HCT116 (cell line): ENCODE data around the gene CUL5. TPM values are rescaled to one million over a fixed set of nuclear protein-coding genes. Genes with fewer than 3 reads are reported as not detected.

Experiments used
- ATAC-seq: fragments of 200-7000 bp; cut with Tn5 transposase; 2 replicates; pipeline ENCODE4 v1.9.1; 2020; ENCODE audit warnings: mild to moderate bottlenecking, moderate library complexity
- BruUV-seq: library from RNA; stranded (reverse); fragments of 400-500 nt; replicated peaks from 2 replicates; lab custom pipeline; 2021; lab: Mats Ljungman, UMichigan
- CTCF ChIA-PET: fragments of 300-600 bp; sonication (Branson Sonifier 250); formaldehyde crosslinking; loops from one replicate; lab custom pipeline; 2021; ENCODE audit warnings: antibody characterized with exemption; lab: Charles Lee
- POLR2A ChIA-PET: fragments of 300-600, 350-600 bp; sonication (Branson Sonifier 250); formaldehyde crosslinking; loops from one replicate; lab custom pipeline; 2021; ENCODE audit warnings: antibody characterized with exemption; lab: Charles Lee
- RAD21 ChIA-PET, 2 experiments: fragments of 300-600 bp; sonication (Branson Sonifier 250); formaldehyde crosslinking; loops; one replicate each; lab custom pipeline; 2023; ENCODE audit warnings: low total read pairs in 2 of 2; ENCODE audit not compliant: uncharacterized antibody in 2 of 2, unreplicated experiment in 2 of 2, low non-redundant PET in 1 of 2; lab: Charles Lee
- DNase-seq: peaks from one replicate; pipeline ENCODE4 v3.0.0-alpha.2; 2010; ENCODE audit warnings: low read depth, low spot score
- H2AFZ ChIP-seq: fragments of 200-600 bp; shearing (Covaris generic), sonication (generic); 2 replicates; pipeline ENCODE4 v1.6.1; 2017; ENCODE audit warnings: low read depth, mixed run types, mixed read lengths, antibody characterized with exemption, low read length; ENCODE audit not compliant: poor library complexity, severe bottlenecking
- H3K27ac ChIP-seq: 2 replicates; pipeline ENCODE4 v1.5.1; 2012; ENCODE audit warnings: low read depth, low read length
- H3K27me3 ChIP-seq: fragments of 200-600 bp; sonication (generic); 2 replicates; pipeline ENCODE4 v1.6.1; 2016; ENCODE audit warnings: mixed run types, low read length, mixed read lengths; ENCODE audit not compliant: insufficient read depth
- H3K36me3 ChIP-seq, 2 experiments: fragments of 200-500 bp in 1 of 2; fragments of 200-600 bp in 1 of 2; sonication (Bioruptor generic) in 1 of 2; sonication (generic) in 1 of 2; 2 replicates each; pipeline versions ENCODE4 v1.5.1 to v1.6.1; 2014 to 2016; ENCODE audit warnings: low read length in 2 of 2, inconsistent platforms in 1 of 2, mixed read lengths in 1 of 2, mixed run types in 1 of 2; ENCODE audit not compliant: insufficient read depth in 2 of 2, control insufficient read depth in 1 of 2
- H3K4me1 ChIP-seq, 2 experiments: fragments of 200-600 bp in 1 of 2; sonication (generic) in 1 of 2; 2 replicates each; pipeline versions ENCODE4 v1.5.1 to v1.6.1; 2012 to 2017; ENCODE audit warnings: low read length in 2 of 2, inconsistent platforms in 1 of 2, mild to moderate bottlenecking in 1 of 2, mixed read lengths in 1 of 2, mixed run types in 1 of 2, moderate library complexity in 1 of 2; ENCODE audit not compliant: insufficient read depth in 2 of 2, control insufficient read depth in 1 of 2
- H3K4me2 ChIP-seq: fragments of 200-600 bp; sonication (generic); 2 replicates; pipeline ENCODE4 v1.6.1; 2017; ENCODE audit warnings: mixed run types, low read length, mixed read lengths
- H3K4me3 ChIP-seq, 2 experiments: fragments of 200-600 bp in 1 of 2; sonication (generic) in 1 of 2; replicated peaks in 1 of 2; 2 replicates each; pipeline ENCODE4 v1.5.1; 2011 to 2016; ENCODE audit warnings: low read length in 2 of 2, control low read depth in 1 of 2, low read depth in 1 of 2, mild to moderate bottlenecking in 1 of 2, mixed read lengths in 1 of 2, mixed run types in 1 of 2
- H3K79me2 ChIP-seq: fragments of 200-600 bp; sonication (generic); 2 replicates; pipeline ENCODE4 v1.6.1; 2017; ENCODE audit warnings: mild to moderate bottlenecking, mixed run types, low read length, moderate library complexity, mixed read lengths; ENCODE audit not compliant: insufficient read depth
- H3K9ac ChIP-seq: fragments of 200-600 bp; sonication (generic); 2 replicates; pipeline ENCODE4 v1.6.1; 2016; ENCODE audit warnings: low read length, mixed read lengths
- H3K9me2 ChIP-seq: fragments of 200-600 bp; sonication (generic), shearing (Covaris generic); 2 replicates; pipeline ENCODE4 v1.6.1; 2017; ENCODE audit warnings: mixed run types, mild to moderate bottlenecking, moderate library complexity; ENCODE audit not compliant: insufficient read depth
- H3K9me3 ChIP-seq, 2 experiments: fragments of 200-500 bp in 1 of 2; fragments of 200-600 bp in 1 of 2; sonication (Bioruptor generic) in 1 of 2; sonication (generic) in 1 of 2; 2 replicates each; pipeline ENCODE4 v1.6.1; 2014 to 2017; ENCODE audit warnings: low read length in 2 of 2, mixed read lengths in 2 of 2, inconsistent platforms in 1 of 2, low read depth in 1 of 2, mild to moderate bottlenecking in 1 of 2, mixed run types in 1 of 2, moderate library complexity in 1 of 2; ENCODE audit not compliant: control insufficient read depth in 1 of 2, insufficient read depth in 1 of 2
- H4K20me1 ChIP-seq: fragments of 200-600 bp; sonication (generic), shearing (Covaris generic); 2 replicates; pipeline ENCODE4 v1.6.1; 2017; ENCODE audit warnings: mixed run types, mild to moderate bottlenecking, moderate library complexity; ENCODE audit not compliant: insufficient read depth
- EGR1 ChIP-seq: IDR thresholded peaks from 2 replicates; pipeline ENCODE4 v1.6.1; 2012; ENCODE audit warnings: low read depth
- ELF1 ChIP-seq: IDR thresholded peaks from 2 replicates; pipeline ENCODE4 v1.6.1; 2012; ENCODE audit warnings: low read depth, borderline replicate concordance
- EZH2 ChIP-seq: fragments of 200-600 bp; sonication (generic); IDR thresholded peaks from 2 replicates; pipeline ENCODE4 v1.6.1; 2017; ENCODE audit warnings: antibody characterized with exemption, mixed run types
- EZH2phosphoT487 ChIP-seq: fragments of 200-600 bp; IDR thresholded peaks from 2 replicates; pipeline ENCODE4 v1.6.1; 2018; ENCODE audit warnings: antibody characterized with exemption, borderline replicate concordance
- FOSL1 ChIP-seq: IDR thresholded peaks from 2 replicates; pipeline ENCODE4 v1.6.1; 2012; ENCODE audit warnings: low read depth
- POLR2A ChIP-seq: IDR thresholded peaks from 2 replicates; pipeline ENCODE4 v1.7.0; 2011; ENCODE audit warnings: borderline replicate concordance; ENCODE audit not compliant: insufficient read depth, insufficient read length; ENCODE audit errors: extremely low read depth
- POLR2AphosphoS5 ChIP-seq: IDR thresholded peaks from 2 replicates; pipeline ENCODE4 v1.6.1; 2011; ENCODE audit warnings: mild to moderate bottlenecking, low read depth, low read length, moderate library complexity
- RAD21 ChIP-seq: IDR thresholded peaks from 2 replicates; pipeline ENCODE4 v1.6.1; 2012; ENCODE audit warnings: low read depth, mild to moderate bottlenecking
- SIN3A ChIP-seq: IDR thresholded peaks from 2 replicates; pipeline ENCODE4 v1.6.1; 2012; ENCODE audit warnings: low read depth
- SP1 ChIP-seq: IDR thresholded peaks from 2 replicates; pipeline ENCODE4 v1.6.1; 2012; ENCODE audit warnings: low read depth
- SRF ChIP-seq: IDR thresholded peaks from 2 replicates; pipeline ENCODE4 v1.6.1; 2012; ENCODE audit warnings: low read depth
- YY1 ChIP-seq: IDR thresholded peaks from 2 replicates; pipeline ENCODE4 v1.6.1; 2011; ENCODE audit warnings: low read length, low read depth, moderate library complexity, mild to moderate bottlenecking; ENCODE audit not compliant: insufficient replicate concordance; ENCODE audit errors: extremely low read depth
- ZNF274 ChIP-seq: fragments of 200-500 bp; sonication (Bioruptor generic); IDR thresholded peaks from 2 replicates; pipeline ENCODE4 v1.6.1; 2014; ENCODE audit warnings: mild to moderate bottlenecking, low read depth, low read length, inconsistent platforms
- intact Hi-C: fragments of 100-400 bp; cut with micrococcal nuclease; formaldehyde crosslinking; loops from 2 replicates; pipeline ENCODE4 v1.10.0; 2022
- total RNA-seq: library from RNA; stranded (reverse); gene quantifications from one replicate; pipeline ENCODE4 v1.2.1, GENCODE V29; 2021; ENCODE audit not compliant: unreplicated experiment
- TF ChIP-seq, protein P1 (sequence below): IDR thresholded peaks from 2 replicates; pipeline ENCODE4 v1.6.1; 2012; ENCODE audit warnings: low read depth
- TF ChIP-seq, protein P2 (sequence below): IDR thresholded peaks from 2 replicates; pipeline ENCODE4 v1.6.1; 2011; ENCODE audit warnings: mild to moderate bottlenecking, low read length, moderate library complexity; ENCODE audit not compliant: insufficient replicate concordance; ENCODE audit errors: extremely low read depth
- TF ChIP-seq, protein P3 (sequence below): IDR thresholded peaks from 2 replicates; pipeline ENCODE4 v1.6.1; 2012
- TF ChIP-seq, protein P4 (sequence below), 3 experiments: fragments of 200-600 bp in 1 of 3; sonication (generic) in 1 of 3; IDR thresholded peaks in 2 of 3; conservative IDR thresholded peaks in 1 of 3; 2 replicates each; pipeline ENCODE4 v1.5.1; 2012 to 2017; ENCODE audit warnings: low read depth in 2 of 3, low read length in 2 of 3, antibody characterized with exemption in 1 of 3, borderline replicate concordance in 1 of 3, control low read depth in 1 of 3, mild to moderate bottlenecking in 1 of 3, mixed read lengths in 1 of 3, mixed run types in 1 of 3, moderate library complexity in 1 of 3; ENCODE audit not compliant: insufficient read depth in 1 of 3
- TF ChIP-seq, protein P5 (sequence below): IDR thresholded peaks from 2 replicates; pipeline ENCODE4 v1.6.1; 2012

The CUL5 gene
- total RNA-seq, 1 experiment from 2014 or later, result 41.9 TPM

DNA sequence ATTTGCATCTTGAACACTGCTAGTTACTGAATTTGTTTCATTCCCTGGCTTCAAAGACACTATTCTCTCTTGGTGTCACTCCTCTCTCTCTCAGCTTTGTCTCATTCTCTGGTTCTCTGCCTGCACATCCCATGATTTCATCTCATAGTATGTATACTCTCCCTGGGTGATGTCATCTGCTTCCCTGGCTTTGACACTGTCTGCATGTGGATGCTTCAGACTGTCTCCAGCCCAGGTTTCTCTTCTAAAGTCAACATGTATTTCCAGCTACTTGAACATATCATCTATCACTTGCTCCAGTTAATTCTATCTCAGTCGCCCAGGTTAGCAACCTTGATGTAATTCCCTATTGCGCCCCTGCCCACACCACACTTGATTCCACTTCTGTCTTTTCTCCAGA, 103.4 kb downstream of the CUL5 start:
- ATAC-seq (no peak), DNase-seq (no peak)
- RAD21 ChIA-PET, result no interaction called here
- TF ChIP-seq SRF (no peak), FOSL1 (no peak), RAD21 (no peak), POLR2A (no peak), EZH2phosphoT487 (no peak), EGR1 (no peak), ZNF274 (no peak), SIN3A (no peak), POLR2AphosphoS5 (no peak), EZH2 (no peak), YY1 (no peak), ELF1 (no peak), SP1 (no peak)
- TF ChIP-seq, protein P1, sequence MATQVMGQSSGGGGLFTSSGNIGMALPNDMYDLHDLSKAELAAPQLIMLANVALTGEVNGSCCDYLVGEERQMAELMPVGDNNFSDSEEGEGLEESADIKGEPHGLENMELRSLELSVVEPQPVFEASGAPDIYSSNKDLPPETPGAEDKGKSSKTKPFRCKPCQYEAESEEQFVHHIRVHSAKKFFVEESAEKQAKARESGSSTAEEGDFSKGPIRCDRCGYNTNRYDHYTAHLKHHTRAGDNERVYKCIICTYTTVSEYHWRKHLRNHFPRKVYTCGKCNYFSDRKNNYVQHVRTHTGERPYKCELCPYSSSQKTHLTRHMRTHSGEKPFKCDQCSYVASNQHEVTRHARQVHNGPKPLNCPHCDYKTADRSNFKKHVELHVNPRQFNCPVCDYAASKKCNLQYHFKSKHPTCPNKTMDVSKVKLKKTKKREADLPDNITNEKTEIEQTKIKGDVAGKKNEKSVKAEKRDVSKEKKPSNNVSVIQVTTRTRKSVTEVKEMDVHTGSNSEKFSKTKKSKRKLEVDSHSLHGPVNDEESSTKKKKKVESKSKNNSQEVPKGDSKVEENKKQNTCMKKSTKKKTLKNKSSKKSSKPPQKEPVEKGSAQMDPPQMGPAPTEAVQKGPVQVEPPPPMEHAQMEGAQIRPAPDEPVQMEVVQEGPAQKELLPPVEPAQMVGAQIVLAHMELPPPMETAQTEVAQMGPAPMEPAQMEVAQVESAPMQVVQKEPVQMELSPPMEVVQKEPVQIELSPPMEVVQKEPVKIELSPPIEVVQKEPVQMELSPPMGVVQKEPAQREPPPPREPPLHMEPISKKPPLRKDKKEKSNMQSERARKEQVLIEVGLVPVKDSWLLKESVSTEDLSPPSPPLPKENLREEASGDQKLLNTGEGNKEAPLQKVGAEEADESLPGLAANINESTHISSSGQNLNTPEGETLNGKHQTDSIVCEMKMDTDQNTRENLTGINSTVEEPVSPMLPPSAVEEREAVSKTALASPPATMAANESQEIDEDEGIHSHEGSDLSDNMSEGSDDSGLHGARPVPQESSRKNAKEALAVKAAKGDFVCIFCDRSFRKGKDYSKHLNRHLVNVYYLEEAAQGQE, result no peak
- TF ChIP-seq, protein P2, sequence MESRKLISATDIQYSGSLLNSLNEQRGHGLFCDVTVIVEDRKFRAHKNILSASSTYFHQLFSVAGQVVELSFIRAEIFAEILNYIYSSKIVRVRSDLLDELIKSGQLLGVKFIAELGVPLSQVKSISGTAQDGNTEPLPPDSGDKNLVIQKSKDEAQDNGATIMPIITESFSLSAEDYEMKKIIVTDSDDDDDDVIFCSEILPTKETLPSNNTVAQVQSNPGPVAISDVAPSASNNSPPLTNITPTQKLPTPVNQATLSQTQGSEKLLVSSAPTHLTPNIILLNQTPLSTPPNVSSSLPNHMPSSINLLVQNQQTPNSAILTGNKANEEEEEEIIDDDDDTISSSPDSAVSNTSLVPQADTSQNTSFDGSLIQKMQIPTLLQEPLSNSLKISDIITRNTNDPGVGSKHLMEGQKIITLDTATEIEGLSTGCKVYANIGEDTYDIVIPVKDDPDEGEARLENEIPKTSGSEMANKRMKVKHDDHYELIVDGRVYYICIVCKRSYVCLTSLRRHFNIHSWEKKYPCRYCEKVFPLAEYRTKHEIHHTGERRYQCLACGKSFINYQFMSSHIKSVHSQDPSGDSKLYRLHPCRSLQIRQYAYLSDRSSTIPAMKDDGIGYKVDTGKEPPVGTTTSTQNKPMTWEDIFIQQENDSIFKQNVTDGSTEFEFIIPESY, result no peak
- TF ChIP-seq, protein P3, sequence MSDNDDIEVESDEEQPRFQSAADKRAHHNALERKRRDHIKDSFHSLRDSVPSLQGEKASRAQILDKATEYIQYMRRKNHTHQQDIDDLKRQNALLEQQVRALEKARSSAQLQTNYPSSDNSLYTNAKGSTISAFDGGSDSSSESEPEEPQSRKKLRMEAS, result no peak
- TF ChIP-seq, protein P4, sequence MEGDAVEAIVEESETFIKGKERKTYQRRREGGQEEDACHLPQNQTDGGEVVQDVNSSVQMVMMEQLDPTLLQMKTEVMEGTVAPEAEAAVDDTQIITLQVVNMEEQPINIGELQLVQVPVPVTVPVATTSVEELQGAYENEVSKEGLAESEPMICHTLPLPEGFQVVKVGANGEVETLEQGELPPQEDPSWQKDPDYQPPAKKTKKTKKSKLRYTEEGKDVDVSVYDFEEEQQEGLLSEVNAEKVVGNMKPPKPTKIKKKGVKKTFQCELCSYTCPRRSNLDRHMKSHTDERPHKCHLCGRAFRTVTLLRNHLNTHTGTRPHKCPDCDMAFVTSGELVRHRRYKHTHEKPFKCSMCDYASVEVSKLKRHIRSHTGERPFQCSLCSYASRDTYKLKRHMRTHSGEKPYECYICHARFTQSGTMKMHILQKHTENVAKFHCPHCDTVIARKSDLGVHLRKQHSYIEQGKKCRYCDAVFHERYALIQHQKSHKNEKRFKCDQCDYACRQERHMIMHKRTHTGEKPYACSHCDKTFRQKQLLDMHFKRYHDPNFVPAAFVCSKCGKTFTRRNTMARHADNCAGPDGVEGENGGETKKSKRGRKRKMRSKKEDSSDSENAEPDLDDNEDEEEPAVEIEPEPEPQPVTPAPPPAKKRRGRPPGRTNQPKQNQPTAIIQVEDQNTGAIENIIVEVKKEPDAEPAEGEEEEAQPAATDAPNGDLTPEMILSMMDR (IDR thresholded peaks at IDR 0.05 in 2 of 3, conservative IDR thresholded peaks at IDR 0.05 in 1 of 3; ENCODE audit: borderline replicate concordance in 1 of 3, insufficient read depth in 1 of 3, low read depth in 2 of 3, low read length in 2 of 3), result no peak
- TF ChIP-seq, protein P5, sequence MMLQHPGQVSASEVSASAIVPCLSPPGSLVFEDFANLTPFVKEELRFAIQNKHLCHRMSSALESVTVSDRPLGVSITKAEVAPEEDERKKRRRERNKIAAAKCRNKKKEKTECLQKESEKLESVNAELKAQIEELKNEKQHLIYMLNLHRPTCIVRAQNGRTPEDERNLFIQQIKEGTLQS, result no peak
- POLR2A ChIA-PET, result no interaction called here
- no peaks in the 10 kb centered on the region for H3K9me2 ChIP-seq
- BruUV-seq, result no TSS peak
- intact Hi-C loops, result no loop called here
- H2AFZ ChIP-seq, result no peak overlapping the region
- H3K36me3 ChIP-seq, result no peaks in the 10 kb centered on the region
- no peaks in the 10 kb centered on the region for H3K27me3 ChIP-seq
- H3K9ac ChIP-seq, result no peak overlapping the region
- no peak overlapping the region for H3K27ac ChIP-seq
- H3K4me2 ChIP-seq, result no peak overlapping the region
- CTCF ChIA-PET, result no interaction called here
- no peaks in the 10 kb centered on the region for H4K20me1 ChIP-seq
- H3K4me1 ChIP-seq, result no peaks in the 10 kb centered on the region
- H3K9me3 ChIP-seq, result no peaks in the 10 kb centered on the region
- no peaks in the 10 kb centered on the region for H3K79me2 ChIP-seq
- H3K4me3 ChIP-seq, result no peak overlapping the region
